HepG2 (cell line): ENCODE results near the gene UBASH3A. TPM values are rescaled to one million over a fixed set of nuclear protein-coding genes. Genes with fewer than 3 reads are reported as not detected.

Source experiments
- ATAC-seq: fragments of 200-7000 bp; cut with Tn5 transposase; 3 replicates; pipeline ENCODE4 v1.9.1; 2020; ENCODE audit warnings: mild to moderate bottlenecking, moderate library complexity
- BruUV-seq: library from RNA; stranded (reverse); fragments of 400-500 nt; replicated peaks from 2 replicates; lab custom pipeline; 2021; lab: Mats Ljungman, UMichigan
- CTCF ChIA-PET: fragments of 300-600 bp; formaldehyde crosslinking; extraction: SDS; loops from one replicate; lab custom pipeline; 2021; ENCODE audit warnings: low total read pairs, inconsistent platforms, low intra/inter-chr PET ratio; lab: Yijun Ruan, JAX
- POLR2A ChIA-PET: fragments of 350-600 bp; sonication (Branson Sonifier 250); formaldehyde crosslinking; loops from one replicate; lab custom pipeline; 2020; ENCODE audit warnings: antibody characterized with exemption, inconsistent platforms; lab: Yijun Ruan, JAX
- DNase-seq: peaks from one replicate; pipeline ENCODE4 v3.0.0-alpha.2; 2015; ENCODE audit warnings: low spot score
- FAIRE-seq: peaks from 3 replicates; lab custom pipeline; 2011; peaks lifted over from hg19 to GRCh38; lab: Jason Lieb, UNC
- H2AFZ ChIP-seq: one replicate; pipeline ENCODE4 v1.6.1; 2011; ENCODE audit warnings: low read length, inconsistent platforms
- H3K27ac ChIP-seq: fragments of 300-600 bp; 3 replicates; pipeline ENCODE4 v1.8.0; 2011; ENCODE audit warnings: mixed run types, mild to moderate bottlenecking, mixed read lengths, low read length, inconsistent platforms; ENCODE audit not compliant: insufficient read depth; ENCODE audit errors: extremely low read length
- H3K27me3 ChIP-seq, 2 experiments: fragments of 200-600 bp in 1 of 2; 2 replicates in 1 of 2; 3 replicates in 1 of 2; pipeline versions ENCODE4 v1.6.0 to v1.8.0; 2011; ENCODE audit warnings: low read length in 2 of 2, mild to moderate bottlenecking in 2 of 2, moderate library complexity in 2 of 2, inconsistent platforms in 1 of 2; ENCODE audit not compliant: insufficient read depth in 2 of 2, control insufficient read depth in 1 of 2
- H3K36me3 ChIP-seq, 2 experiments: fragments of 200-600 bp in 1 of 2; replicated peaks in 1 of 2; 2 replicates in 1 of 2; 3 replicates in 1 of 2; pipeline versions ENCODE4 v1.5.1 to v1.8.0; 2011; ENCODE audit warnings: low read length in 2 of 2, inconsistent platforms in 1 of 2; ENCODE audit not compliant: insufficient read depth in 2 of 2, control insufficient read depth in 1 of 2
- H3K4me1 ChIP-seq: 2 replicates; pipeline ENCODE4 v1.5.1; 2012; ENCODE audit warnings: low read length, inconsistent platforms; ENCODE audit not compliant: insufficient read depth
- H3K4me2 ChIP-seq: 2 replicates; pipeline ENCODE4 v1.6.0; 2011; ENCODE audit warnings: low read depth, low read length, inconsistent platforms
- H3K4me3 ChIP-seq, 3 experiments: fragments of 200-600 bp in 1 of 3; sonication (generic), shearing (Covaris generic) in 1 of 3; replicated peaks in 1 of 3; 2 replicates each; pipeline ENCODE4 v1.5.1; 2011 to 2016; ENCODE audit warnings: low read length in 3 of 3, inconsistent platforms in 2 of 3, low read depth in 2 of 3, mild to moderate bottlenecking in 2 of 3, control low read depth in 1 of 3, mixed read lengths in 1 of 3; ENCODE audit not compliant: insufficient read depth in 1 of 3
- H3K79me2 ChIP-seq: one replicate; pipeline ENCODE4 v1.6.1; 2011; ENCODE audit warnings: low read length, inconsistent platforms; ENCODE audit not compliant: insufficient read depth
- H3K9ac ChIP-seq: 2 replicates; pipeline ENCODE4 v1.6.0; 2011; ENCODE audit warnings: mild to moderate bottlenecking, low read depth, low read length, inconsistent platforms; ENCODE audit not compliant: insufficient read depth
- H3K9me3 ChIP-seq: 2 replicates; pipeline ENCODE4 v1.5.1; 2012; ENCODE audit warnings: mild to moderate bottlenecking, low read length
- H4K20me1 ChIP-seq: 2 replicates; pipeline ENCODE4 v1.6.0; 2011; ENCODE audit warnings: inconsistent platforms, mild to moderate bottlenecking, low read length, moderate library complexity; ENCODE audit not compliant: insufficient read depth
- AKNA ChIP-seq: sonication (generic); formaldehyde crosslinking; IDR thresholded peaks from 2 replicates; pipeline ENCODE4 v1.4.0; 2020; ENCODE audit warnings: missing genetic modification reagents, borderline replicate concordance
- MYPOP ChIP-seq: sonication (generic); formaldehyde crosslinking; IDR thresholded peaks from 2 replicates; pipeline ENCODE4 v1.8.1; 2023; ENCODE audit warnings: mild to moderate bottlenecking, moderate library complexity, missing genetic modification reagents
- MZF1 ChIP-seq: sonication (generic); formaldehyde crosslinking; IDR thresholded peaks from 2 replicates; pipeline ENCODE4 v1.8.1; 2023; ENCODE audit warnings: mild to moderate bottlenecking, missing genetic modification reagents, borderline replicate concordance
- PAWR ChIP-seq: sonication (generic); formaldehyde crosslinking; IDR thresholded peaks from 2 replicates; pipeline ENCODE4 v1.4.0; 2020; ENCODE audit warnings: missing genetic modification reagents, mild to moderate bottlenecking, borderline replicate concordance
- TEAD2 ChIP-seq: sonication (generic); formaldehyde crosslinking; IDR thresholded peaks from 2 replicates; pipeline ENCODE4 v1.9.0; 2021; ENCODE audit warnings: missing genetic modification reagents
- ZFP36L1 ChIP-seq: sonication (generic); formaldehyde crosslinking; IDR thresholded peaks from 2 replicates; pipeline ENCODE4 v1.8.0; 2022; ENCODE audit warnings: mild to moderate bottlenecking, missing genetic modification reagents, moderate library complexity
- ZNF605 ChIP-seq: sonication (generic); formaldehyde crosslinking; IDR thresholded peaks from 2 replicates; pipeline ENCODE4 v1.8.0; 2022; ENCODE audit warnings: mild to moderate bottlenecking, missing genetic modification reagents
- ZNF720 ChIP-seq: sonication (generic); formaldehyde crosslinking; IDR thresholded peaks from 2 replicates; pipeline ENCODE4 v1.4.0; 2020; ENCODE audit warnings: missing genetic modification reagents
- WGBS: methylation state at CpG from one replicate; pipeline ENCODE4 v1.1.6; 2017; ENCODE audit warnings: low lambda C conversion rate; 5-methylcytosine and 5-hydroxymethylcytosine counted together
- in situ Hi-C: cut with HindIII; loops from 2 replicates; pipeline ENCODE4 v1.10.0; 2017; ENCODE audit warnings: low pct_unique_long_range_greater_than_20kb; ENCODE audit not compliant: extremely low pct_ligation_motif_present
- intact Hi-C: fragments of 100-400 bp; cut with micrococcal nuclease; formaldehyde crosslinking; loops from one replicate; pipeline ENCODE4 v1.10.0; 2022; ENCODE audit not compliant: unreplicated experiment
- polyA plus RNA-seq, 8 experiments: library from polyadenylated mRNA; depleted of rRNA in 3 of 8; stranded (reverse) in 7 of 8; unstranded in 1 of 8; fragments of >200 nt; fragmentation: Illumina TruSeq in 4 of 8; extraction: Trizol in 4 of 8; gene quantifications; 2 replicates each; pipeline versions ENCODE4 v1.2.1 to v1.2.3, GENCODE V29; 2011 to 2016; ENCODE audit warnings: low read depth in 4 of 8, missing spikeins in 1 of 8, mixed read lengths in 1 of 8; ENCODE audit not compliant: insufficient read depth in 1 of 8
- total RNA-seq, 5 experiments: library from RNA; depleted of rRNA; stranded (reverse); fragments of >200 nt; fragmentation: Illumina TruSeq; extraction: Trizol; gene quantifications; 2 replicates each; pipeline ENCODE4 v1.2.3, GENCODE V29; 2016; ENCODE audit warnings: low read depth in 1 of 5
- TF ChIP-seq, protein P1 (sequence below): sonication (generic); formaldehyde crosslinking; IDR thresholded peaks from 2 replicates; pipeline ENCODE4 v1.5.1; 2020; ENCODE audit warnings: missing genetic modification reagents, mild to moderate bottlenecking, borderline replicate concordance
- TF ChIP-seq, protein P2 (sequence below): sonication (generic); formaldehyde crosslinking; IDR thresholded peaks from 2 replicates; pipeline ENCODE4 v1.4.0; 2020; ENCODE audit warnings: missing genetic modification reagents

The UBASH3A gene
- total and polyA plus RNA-seq, 2 of the 13 experiments (the other 11 are each of a cell fraction or from before 2014, with no cell fraction given) = not detected

GRCh38 chr21:42466700-42467099 lies 63.0 kb downstream of the UBASH3A start:
- FAIRE-seq = no peak
- no peaks in the 10 kb centered on the region for H3K36me3 ChIP-seq
- no peak overlapping the region for H2AFZ ChIP-seq
- CTCF ChIA-PET = no interaction called here
- no TSS peak for BruUV-seq
- in situ Hi-C loops = no loop called here
- peaks cover 16% of the 10 kb centered on the region for H3K4me1 ChIP-seq
- H3K9ac ChIP-seq = no peak overlapping the region
- POLR2A ChIA-PET = no interaction called here
- no peak overlapping the region for H3K4me2 ChIP-seq
- no peak overlapping the region for H3K4me3 ChIP-seq
- DNase-seq = no peak
- no peaks in the 10 kb centered on the region for H4K20me1 ChIP-seq
- no peaks in the 10 kb centered on the region for H3K9me3 ChIP-seq
- 66% methylated on average over 10 of the region's 10 CpGs for WGBS
- H3K27ac ChIP-seq = no peak overlapping the region
- H3K27me3 ChIP-seq = no peaks in the 10 kb centered on the region
- intact Hi-C loops = no loop called here
- H3K79me2 ChIP-seq = no peaks in the 10 kb centered on the region
- ATAC-seq = no peak
- TF ChIP-seq, protein P1, sequence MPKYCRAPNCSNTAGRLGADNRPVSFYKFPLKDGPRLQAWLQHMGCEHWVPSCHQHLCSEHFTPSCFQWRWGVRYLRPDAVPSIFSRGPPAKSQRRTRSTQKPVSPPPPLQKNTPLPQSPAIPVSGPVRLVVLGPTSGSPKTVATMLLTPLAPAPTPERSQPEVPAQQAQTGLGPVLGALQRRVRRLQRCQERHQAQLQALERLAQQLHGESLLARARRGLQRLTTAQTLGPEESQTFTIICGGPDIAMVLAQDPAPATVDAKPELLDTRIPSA (CRISPR knock-in tag) = no peak
- TF ChIP-seq ZNF720 (CRISPR knock-in tag) (no peak), AKNA (no peak), MZF1 (no peak), PAWR (CRISPR knock-in tag) (no peak), ZNF605 (CRISPR knock-in tag) (no peak), ZFP36L1 (CRISPR knock-in tag) (no peak), TEAD2 (CRISPR knock-in tag) (no peak), MYPOP (CRISPR knock-in tag) (no peak)
- TF ChIP-seq, protein P2, sequence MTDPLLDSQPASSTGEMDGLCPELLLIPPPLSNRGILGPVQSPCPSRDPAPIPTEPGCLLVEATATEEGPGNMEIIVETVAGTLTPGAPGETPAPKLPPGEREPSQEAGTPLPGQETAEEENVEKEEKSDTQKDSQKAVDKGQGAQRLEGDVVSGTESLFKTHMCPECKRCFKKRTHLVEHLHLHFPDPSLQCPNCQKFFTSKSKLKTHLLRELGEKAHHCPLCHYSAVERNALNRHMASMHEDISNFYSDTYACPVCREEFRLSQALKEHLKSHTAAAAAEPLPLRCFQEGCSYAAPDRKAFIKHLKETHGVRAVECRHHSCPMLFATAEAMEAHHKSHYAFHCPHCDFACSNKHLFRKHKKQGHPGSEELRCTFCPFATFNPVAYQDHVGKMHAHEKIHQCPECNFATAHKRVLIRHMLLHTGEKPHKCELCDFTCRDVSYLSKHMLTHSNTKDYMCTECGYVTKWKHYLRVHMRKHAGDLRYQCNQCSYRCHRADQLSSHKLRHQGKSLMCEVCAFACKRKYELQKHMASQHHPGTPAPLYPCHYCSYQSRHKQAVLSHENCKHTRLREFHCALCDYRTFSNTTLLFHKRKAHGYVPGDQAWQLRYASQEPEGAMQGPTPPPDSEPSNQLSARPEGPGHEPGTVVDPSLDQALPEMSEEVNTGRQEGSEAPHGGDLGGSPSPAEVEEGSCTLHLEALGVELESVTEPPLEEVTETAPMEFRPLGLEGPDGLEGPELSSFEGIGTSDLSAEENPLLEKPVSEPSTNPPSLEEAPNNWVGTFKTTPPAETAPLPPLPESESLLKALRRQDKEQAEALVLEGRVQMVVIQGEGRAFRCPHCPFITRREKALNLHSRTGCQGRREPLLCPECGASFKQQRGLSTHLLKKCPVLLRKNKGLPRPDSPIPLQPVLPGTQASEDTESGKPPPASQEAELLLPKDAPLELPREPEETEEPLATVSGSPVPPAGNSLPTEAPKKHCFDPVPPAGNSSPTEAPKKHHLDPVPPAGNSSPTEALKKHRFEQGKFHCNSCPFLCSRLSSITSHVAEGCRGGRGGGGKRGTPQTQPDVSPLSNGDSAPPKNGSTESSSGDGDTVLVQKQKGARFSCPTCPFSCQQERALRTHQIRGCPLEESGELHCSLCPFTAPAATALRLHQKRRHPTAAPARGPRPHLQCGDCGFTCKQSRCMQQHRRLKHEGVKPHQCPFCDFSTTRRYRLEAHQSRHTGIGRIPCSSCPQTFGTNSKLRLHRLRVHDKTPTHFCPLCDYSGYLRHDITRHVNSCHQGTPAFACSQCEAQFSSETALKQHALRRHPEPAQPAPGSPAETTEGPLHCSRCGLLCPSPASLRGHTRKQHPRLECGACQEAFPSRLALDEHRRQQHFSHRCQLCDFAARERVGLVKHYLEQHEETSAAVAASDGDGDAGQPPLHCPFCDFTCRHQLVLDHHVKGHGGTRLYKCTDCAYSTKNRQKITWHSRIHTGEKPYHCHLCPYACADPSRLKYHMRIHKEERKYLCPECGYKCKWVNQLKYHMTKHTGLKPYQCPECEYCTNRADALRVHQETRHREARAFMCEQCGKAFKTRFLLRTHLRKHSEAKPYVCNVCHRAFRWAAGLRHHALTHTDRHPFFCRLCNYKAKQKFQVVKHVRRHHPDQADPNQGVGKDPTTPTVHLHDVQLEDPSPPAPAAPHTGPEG = no peak
